Measurements from ENCODE around the gene TUBB3.
A peak's percentile ranks its signal among the peaks of the same experiment; 100 is the strongest.

The TUBB3 gene

GRCh38 chr16:89905511-89906139 is 17.5 kb upstream of the TUBB3 start:
- TF ChIP-seq POLR2AphosphoS5 (IDR thresholded peaks at IDR 0.05; ENCODE audit: borderline replicate concordance, low read depth, low read length), result no peak
- TF ChIP-seq FOXP2 (optimal IDR thresholded peaks at IDR 0.05; ENCODE audit: control extremely low read depth, extremely low read length, insufficient read depth), result no peak
- TF ChIP-seq EZH2 (IDR thresholded peaks at IDR 0.05), result no peak
- Histone ChIP-seq H3K36me3 (ENCODE audit: insufficient read depth, low read length) (peaks cover 6% of the 10 kb centered on the region; the same call in 1 of the 2 replicates), H3K27ac (no peak overlapping the region), H3K9me3 (ENCODE audit: low read depth, low read length) (no peaks in the 10 kb centered on the region), H3K9ac (ENCODE audit: insufficient read length) (no peak overlapping the region), H3K4me3 (no peak overlapping the region)
- DNase-seq (ENCODE audit: low read depth, low spot score), result no peak

- TF ChIP-seq POLR2AphosphoS5 (IDR thresholded peaks at IDR 0.05; ENCODE audit: borderline replicate concordance, low read depth, low read length) (no peak), FOXP2 (optimal IDR thresholded peaks at IDR 0.05; ENCODE audit: control extremely low read depth, extremely low read length, insufficient read depth) (no peak), EZH2 (IDR thresholded peaks at IDR 0.05) (no peak)
- H3K9ac ChIP-seq (ENCODE audit: insufficient read length), result no peak overlapping the region
- DNase-seq (ENCODE audit: low read depth, low spot score), result no peak
- no peak overlapping the region for H3K4me3 ChIP-seq
- H3K36me3 ChIP-seq (ENCODE audit: insufficient read depth, low read length), result peaks cover 4% of the 10 kb centered on the region; the same call in 1 of the 2 replicates
- no peaks in the 10 kb centered on the region for H3K9me3 ChIP-seq (ENCODE audit: low read depth, low read length)
- H3K27ac ChIP-seq, result no peak overlapping the region
These were observed 16.8 kb upstream of the TUBB3 start for GRCh38 chr16:89906140-89907025.

GRCh38 chr16:89907055-89907814 is 15.9 kb upstream of the TUBB3 start:
- H3K9ac ChIP-seq (ENCODE audit: insufficient read length), result no peak overlapping the region
- DNase-seq (ENCODE audit: low read depth, low spot score), result no peak
- no peak overlapping the region for H3K4me3 ChIP-seq
- TF ChIP-seq POLR2AphosphoS5 (IDR thresholded peaks at IDR 0.05; ENCODE audit: borderline replicate concordance, low read depth, low read length) (no peak), FOXP2 (optimal IDR thresholded peaks at IDR 0.05; ENCODE audit: control extremely low read depth, extremely low read length, insufficient read depth) (no peak), EZH2 (IDR thresholded peaks at IDR 0.05) (no peak)
- H3K9me3 ChIP-seq (ENCODE audit: low read depth, low read length), result no peaks in the 10 kb centered on the region
- no peak overlapping the region for H3K27ac ChIP-seq
- H3K36me3 ChIP-seq (ENCODE audit: insufficient read depth, low read length), result peaks cover 4% of the 10 kb centered on the region; the same call in 1 of the 2 replicates

- DNase-seq (ENCODE audit: low read depth, low spot score), result no peak
- Histone ChIP-seq H3K9ac (ENCODE audit: insufficient read length) (no peak overlapping the region), H3K27ac (no peak overlapping the region), H3K9me3 (ENCODE audit: low read depth, low read length) (no peaks in the 10 kb centered on the region), H3K36me3 (ENCODE audit: insufficient read depth, low read length) (peaks cover 4% of the 10 kb centered on the region; the same call in 1 of the 2 replicates), H3K4me3 (no peak overlapping the region)
- TF ChIP-seq EZH2 (IDR thresholded peaks at IDR 0.05) (no peak), POLR2AphosphoS5 (IDR thresholded peaks at IDR 0.05; ENCODE audit: borderline replicate concordance, low read depth, low read length) (no peak), FOXP2 (optimal IDR thresholded peaks at IDR 0.05; ENCODE audit: control extremely low read depth, extremely low read length, insufficient read depth) (no peak)
These were observed 14.9 kb upstream of the TUBB3 start for GRCh38 chr16:89908236-89908635.

- Histone ChIP-seq H3K4me3 (no peak overlapping the region), H3K27ac (0 out of 2 replicates have a peak overlapping the region, but pooled peaks have one; percentile 19), H3K9ac (ENCODE audit: insufficient read length) (no peak overlapping the region), H3K36me3 (ENCODE audit: insufficient read depth, low read length) (peaks cover 4% of the 10 kb centered on the region; the same call in 1 of the 2 replicates), H3K9me3 (ENCODE audit: low read depth, low read length) (no peaks in the 10 kb centered on the region)
- TF ChIP-seq EZH2 (IDR thresholded peaks at IDR 0.05) (no peak), FOXP2 (optimal IDR thresholded peaks at IDR 0.05; ENCODE audit: control extremely low read depth, extremely low read length, insufficient read depth) (no peak), POLR2AphosphoS5 (IDR thresholded peaks at IDR 0.05; ENCODE audit: borderline replicate concordance, low read depth, low read length) (no peak)
- DNase-seq (ENCODE audit: low read depth, low spot score), result no peak
These were observed 13.1 kb upstream of the TUBB3 start for GRCh38 chr16:89909777-89910716.

GRCh38 chr16:89910717-89911354 is 12.3 kb upstream of the TUBB3 start:
- H3K9ac ChIP-seq (ENCODE audit: insufficient read length), result no peak overlapping the region
- TF ChIP-seq POLR2AphosphoS5 (IDR thresholded peaks at IDR 0.05; ENCODE audit: borderline replicate concordance, low read depth, low read length), result no peak
- no peak for TF ChIP-seq EZH2 (IDR thresholded peaks at IDR 0.05)
- no peak for TF ChIP-seq FOXP2 (optimal IDR thresholded peaks at IDR 0.05; ENCODE audit: control extremely low read depth, extremely low read length, insufficient read depth)
- no peaks in the 10 kb centered on the region for H3K9me3 ChIP-seq (ENCODE audit: low read depth, low read length)
- no peak overlapping the region for H3K27ac ChIP-seq
- DNase-seq (ENCODE audit: low read depth, low spot score), result no peak
- H3K36me3 ChIP-seq (ENCODE audit: insufficient read depth, low read length), result peaks cover 4% of the 10 kb centered on the region; the same call in 1 of the 2 replicates
- no peak overlapping the region for H3K4me3 ChIP-seq

GRCh38 chr16:89911375-89911774 is 11.8 kb upstream of the TUBB3 start:
- peaks cover 4% of the 10 kb centered on the region; the same call in 1 of the 2 replicates for H3K36me3 ChIP-seq (ENCODE audit: insufficient read depth, low read length)

More at GRCh38 chr16:89911375-89911774, 11.8 kb upstream of the TUBB3 start:
- Histone ChIP-seq H3K9me3 (ENCODE audit: low read depth, low read length) (no peaks in the 10 kb centered on the region), H3K9ac (ENCODE audit: insufficient read length) (no peak overlapping the region), H3K27ac (no peak overlapping the region), H3K4me3 (no peak overlapping the region)
- no peak for DNase-seq (ENCODE audit: low read depth, low spot score)
- no peak for TF ChIP-seq EZH2 (IDR thresholded peaks at IDR 0.05)
- no peak for TF ChIP-seq FOXP2 (optimal IDR thresholded peaks at IDR 0.05; ENCODE audit: control extremely low read depth, extremely low read length, insufficient read depth)
- no peak for TF ChIP-seq POLR2AphosphoS5 (IDR thresholded peaks at IDR 0.05; ENCODE audit: borderline replicate concordance, low read depth, low read length)

Data from SK-N-MC (cell line).